Suprapubic skin (tissue), 3 donors: ENCODE measurements around the gene KRIT1.

Experiments used
- CTCF ChIP-seq, 2 donors: fragments of 200-600 bp in 1 of 2; fragments of 450-650 bp in 1 of 2; sonication (generic) in 1 of 2; IDR thresholded peaks; one replicate each; pipeline ENCODE4 v1.5.1; 2016 to 2019; ENCODE audit warnings: antibody characterized with exemption in 2 of 2, mild to moderate bottlenecking in 1 of 2, moderate library complexity in 1 of 2
- POLR2A ChIP-seq, 2 donors: fragments of 450-650 bp; IDR thresholded peaks; one replicate each; pipeline ENCODE4 v1.6.1; 2017; ENCODE audit warnings: antibody characterized with exemption in 2 of 2, mild to moderate bottlenecking in 2 of 2, moderate library complexity in 2 of 2

- no peak for TF ChIP-seq POLR2A (IDR thresholded peaks at IDR 0.05)
- TF ChIP-seq CTCF (IDR thresholded peaks at IDR 0.05): no peak
Observed at GRCh38 chr7:92206672-92207071, 39.0 kb downstream of the KRIT1 start.
